Effector memory CD8-positive, alpha-beta T cell (primary cell): ENCODE measurements around the gene HERC3.
A peak's percentile ranks its signal among the peaks of the same experiment; 100 is the strongest.

ENCODE experiments used
- ATAC-seq: fragments of 150-1000 bp; cut with Tn5 transposase; replicated peaks from 2 replicates; pipeline ENCODE4 v1.10.0; 2021; ENCODE audit warnings: mild to moderate bottlenecking, moderate library complexity
- DNase-seq, 3 experiments: peaks; one replicate each; pipeline ENCODE4 v3.0.0; 2021
- H3K27ac Mint-ChIP-seq, 2 donors: one replicate each; pipeline ENCODE4 v1.8.0; 2022; ENCODE audit warnings: mild to moderate bottlenecking in 2 of 2, mixed read lengths in 2 of 2, moderate library complexity in 2 of 2
- H3K27me3 Mint-ChIP-seq, 2 donors: one replicate each; pipeline ENCODE4 v1.8.0; 2022; ENCODE audit warnings: mixed read lengths in 2 of 2
- H3K36me3 Mint-ChIP-seq: one replicate; pipeline ENCODE4 v1.8.0; 2022; ENCODE audit warnings: mild to moderate bottlenecking, moderate library complexity, mixed read lengths; ENCODE audit not compliant: insufficient read depth
- H3K4me1 Mint-ChIP-seq, 2 donors: one replicate each; pipeline ENCODE4 v1.8.0; 2022; ENCODE audit warnings: low read depth in 2 of 2, mixed read lengths in 2 of 2
- H3K4me3 Mint-ChIP-seq, 2 donors: one replicate each; pipeline ENCODE4 v1.8.0; 2022; ENCODE audit warnings: mild to moderate bottlenecking in 2 of 2, mixed read lengths in 2 of 2, moderate library complexity in 2 of 2
- H3K9me3 Mint-ChIP-seq, 2 donors: one replicate each; pipeline ENCODE4 v1.8.0; 2022; ENCODE audit warnings: mixed read lengths in 2 of 2

HERC3 gene

DNA sequence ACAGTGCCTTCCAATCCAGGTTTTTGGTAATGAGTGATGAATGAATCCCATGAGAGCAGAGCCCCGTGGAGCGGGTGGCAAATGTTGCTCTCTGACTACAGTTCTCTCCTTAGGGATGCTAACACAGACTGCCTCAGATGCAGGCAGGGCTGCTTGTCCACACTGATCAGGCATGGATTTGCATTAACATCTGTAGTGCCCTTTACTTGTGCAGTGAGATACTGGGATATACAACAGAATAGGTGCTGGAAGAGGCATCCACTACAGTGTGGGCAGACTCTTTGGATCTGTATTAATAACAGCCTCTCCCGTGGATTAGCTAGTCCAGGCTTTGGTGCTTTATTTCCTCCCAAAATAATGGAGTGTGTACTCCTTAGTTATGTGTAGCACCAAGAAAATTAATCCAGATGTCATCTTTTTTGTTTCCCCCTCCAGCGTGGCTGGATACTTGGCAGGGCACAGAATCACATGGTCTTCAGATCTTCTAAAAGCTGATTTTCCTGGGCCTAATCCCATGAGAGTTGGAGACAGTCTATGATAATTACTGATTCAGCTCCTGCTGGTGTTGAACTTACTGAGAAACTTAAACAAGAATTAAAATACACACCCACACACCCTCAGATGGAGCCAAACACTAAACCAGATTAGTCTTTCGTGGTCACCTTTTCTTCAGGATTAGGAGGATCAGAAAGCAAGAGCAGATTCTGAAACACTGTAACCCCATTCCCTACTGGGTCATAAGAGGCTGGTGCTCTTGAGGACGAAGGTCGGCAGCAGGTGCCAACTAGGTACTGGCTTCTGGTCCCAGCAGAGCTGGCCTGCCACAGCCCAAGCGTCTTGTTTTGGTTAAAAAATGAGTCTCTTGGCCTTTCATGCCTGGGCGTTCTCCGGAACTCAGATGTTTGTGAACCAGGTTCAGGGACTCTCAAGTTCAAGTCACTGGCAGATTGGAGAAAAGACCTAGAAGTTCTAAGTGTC is 128.5 kb downstream of the HERC3 start:
- H3K4me1 Mint-ChIP-seq, result no peaks in the 10 kb centered on the region
- H3K27me3 Mint-ChIP-seq, result no peaks in the 10 kb centered on the region
- peak overlapping the region in 1 of 2 donors; percentile 60 for H3K27ac Mint-ChIP-seq
- no peak overlapping the region for H3K4me3 Mint-ChIP-seq
- no peak for DNase-seq
- ATAC-seq, result no peak
- H3K9me3 Mint-ChIP-seq, result peaks cover 0 to 3% of the 10 kb centered on the region in 2 donors
- H3K36me3 Mint-ChIP-seq, result peaks cover 26% of the 10 kb centered on the region

DNA sequence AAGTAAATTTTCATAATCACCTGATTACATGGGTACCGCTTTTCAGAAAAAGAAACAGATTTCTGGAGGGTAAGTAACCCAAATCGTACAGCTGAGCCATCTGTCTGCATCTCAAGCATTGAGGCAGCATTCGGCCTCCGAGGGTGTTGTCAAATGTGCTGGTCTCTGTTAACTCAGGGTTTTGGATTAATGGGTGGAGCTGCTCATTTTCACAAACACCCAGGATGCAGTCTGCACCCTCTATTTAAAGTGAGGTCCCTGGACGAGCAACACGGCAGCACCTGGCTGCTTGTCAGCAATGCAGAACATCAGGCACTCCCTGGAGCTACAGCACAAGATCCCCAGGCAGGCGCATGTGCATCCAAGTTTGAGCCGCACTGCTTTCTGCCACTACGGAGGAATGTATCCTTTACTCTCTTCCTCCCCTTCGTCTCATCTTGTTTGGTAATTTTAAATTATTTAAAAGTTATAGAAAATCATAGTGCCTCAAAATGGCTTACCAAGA is 130.0 kb downstream of the HERC3 start:
- H3K4me1 Mint-ChIP-seq, result no peaks in the 10 kb centered on the region
- H3K4me3 Mint-ChIP-seq, result no peak overlapping the region
- ATAC-seq, result no peak
- no peak overlapping the region for H3K27ac Mint-ChIP-seq
- H3K36me3 Mint-ChIP-seq, result peaks cover 18% of the 10 kb centered on the region
- H3K9me3 Mint-ChIP-seq, result no peaks in the 10 kb centered on the region
- H3K27me3 Mint-ChIP-seq, result no peaks in the 10 kb centered on the region
- DNase-seq, result no peak

DNA sequence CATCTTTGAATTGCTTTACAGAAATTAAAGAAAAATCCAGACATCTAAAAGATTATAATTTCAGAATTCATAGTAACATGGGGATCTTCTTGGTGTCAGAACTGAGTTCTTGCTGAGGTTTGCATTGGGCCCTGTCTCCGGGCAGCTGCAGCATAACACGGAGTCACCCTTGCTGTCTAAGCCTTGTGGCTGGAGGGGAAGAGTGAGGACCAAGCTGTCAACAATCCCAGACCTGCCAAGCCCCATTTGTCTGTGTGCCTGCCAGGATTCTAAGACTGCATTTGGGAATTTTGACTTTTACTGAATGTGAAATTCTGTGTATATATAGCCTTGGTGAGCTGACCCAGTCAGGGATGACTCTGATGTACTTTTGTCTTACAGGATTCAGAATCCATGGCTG is 130.5 kb downstream of the HERC3 start:
- Mint-ChIP-seq H3K4me3 (no peak overlapping the region), H3K36me3 (peaks cover 19% of the 10 kb centered on the region), H3K4me1 (no peaks in the 10 kb centered on the region)

DNA sequence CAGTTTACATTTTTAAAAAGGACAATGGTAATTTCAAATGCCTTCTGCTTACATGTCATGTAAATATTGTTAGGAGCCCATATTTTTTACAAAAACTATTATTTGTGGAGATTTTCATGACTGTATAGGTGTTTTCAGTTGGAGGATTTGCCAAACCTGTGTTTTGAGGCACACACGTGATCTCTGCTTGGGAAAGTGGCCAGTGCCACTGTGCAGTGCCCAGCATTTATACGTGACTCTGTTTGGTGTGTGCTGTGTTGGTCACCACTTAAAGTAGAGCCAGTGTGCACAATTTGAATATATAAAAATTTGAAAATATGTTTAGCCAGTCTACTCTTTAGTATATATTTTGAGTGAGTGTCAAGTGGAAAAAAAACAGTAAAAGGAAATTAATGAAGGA is 132.1 kb downstream of the HERC3 start:
- DNase-seq (no peak), ATAC-seq (no peak)
- Mint-ChIP-seq H3K36me3 (peaks cover 17% of the 10 kb centered on the region), H3K4me3 (no peak overlapping the region), H3K27ac (no peak overlapping the region), H3K4me1 (no peaks in the 10 kb centered on the region), H3K27me3 (no peaks in the 10 kb centered on the region), H3K9me3 (no peaks in the 10 kb centered on the region)

More for the DNA sequence above, 130.5 kb downstream of the HERC3 start:
- Mint-ChIP-seq H3K9me3 (no peaks in the 10 kb centered on the region), H3K27ac (no peak overlapping the region), H3K27me3 (no peaks in the 10 kb centered on the region)
- ATAC-seq (no peak), DNase-seq (no peak)

DNA sequence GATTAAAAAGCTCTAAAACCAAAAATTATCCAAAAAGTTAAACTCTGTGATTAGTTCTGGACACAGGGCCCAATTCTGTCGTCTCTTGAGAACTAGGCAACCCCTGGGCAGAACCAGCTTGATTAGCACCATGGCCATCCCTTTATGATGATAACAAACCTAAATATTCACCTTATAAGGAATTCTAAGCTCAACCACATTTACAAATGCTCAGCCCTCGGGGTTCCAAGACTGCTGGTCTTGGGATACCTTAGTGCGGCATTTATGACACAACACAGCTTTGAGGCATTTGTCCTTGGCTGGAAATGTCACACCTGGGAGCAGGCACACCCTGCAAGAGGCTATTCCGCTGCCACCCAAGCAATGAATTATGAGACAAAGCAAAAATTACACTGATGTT is 132.9 kb downstream of the HERC3 start:
- DNase-seq (no peak), ATAC-seq (no peak)
- H3K27ac Mint-ChIP-seq, result no peak overlapping the region
- peaks cover 22% of the 10 kb centered on the region for H3K36me3 Mint-ChIP-seq
- H3K9me3 Mint-ChIP-seq, result no peaks in the 10 kb centered on the region
- no peaks in the 10 kb centered on the region for H3K4me1 Mint-ChIP-seq
- no peaks in the 10 kb centered on the region for H3K27me3 Mint-ChIP-seq
- H3K4me3 Mint-ChIP-seq, result no peak overlapping the region

DNA sequence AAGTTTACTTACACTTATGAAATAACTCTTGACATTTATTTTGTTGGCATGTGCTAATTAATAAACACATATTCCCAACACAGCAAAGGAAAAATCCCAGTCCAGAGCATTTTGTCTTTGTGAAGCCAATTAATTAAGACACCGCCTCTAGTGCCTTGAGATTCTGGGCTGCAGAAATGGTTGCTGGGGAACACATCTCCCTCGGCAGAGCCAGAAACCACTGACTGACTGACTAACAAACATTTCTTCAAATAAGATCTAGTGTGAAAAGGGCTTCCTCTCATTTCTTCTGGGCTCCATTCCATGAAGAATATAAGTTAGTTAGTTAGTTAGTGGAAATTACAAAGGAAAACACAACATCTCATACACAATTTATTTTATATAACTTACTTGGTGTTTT is 133.7 kb downstream of the HERC3 start:
- DNase-seq (no peak), ATAC-seq (no peak)
- Mint-ChIP-seq H3K4me3 (no peak overlapping the region), H3K4me1 (no peaks in the 10 kb centered on the region), H3K27ac (no peak overlapping the region), H3K36me3 (peaks cover 25% of the 10 kb centered on the region), H3K27me3 (no peaks in the 10 kb centered on the region), H3K9me3 (no peaks in the 10 kb centered on the region)

- Mint-ChIP-seq H3K27ac (no peak overlapping the region), H3K9me3 (no peaks in the 10 kb centered on the region), H3K27me3 (no peaks in the 10 kb centered on the region), H3K4me3 (no peak overlapping the region), H3K4me1 (no peaks in the 10 kb centered on the region), H3K36me3 (peaks cover 19% of the 10 kb centered on the region)
- ATAC-seq (no peak), DNase-seq (no peak)
Measured at GRCh38 chr4:88728146-88728545, 135.9 kb downstream of the HERC3 start.

DNA sequence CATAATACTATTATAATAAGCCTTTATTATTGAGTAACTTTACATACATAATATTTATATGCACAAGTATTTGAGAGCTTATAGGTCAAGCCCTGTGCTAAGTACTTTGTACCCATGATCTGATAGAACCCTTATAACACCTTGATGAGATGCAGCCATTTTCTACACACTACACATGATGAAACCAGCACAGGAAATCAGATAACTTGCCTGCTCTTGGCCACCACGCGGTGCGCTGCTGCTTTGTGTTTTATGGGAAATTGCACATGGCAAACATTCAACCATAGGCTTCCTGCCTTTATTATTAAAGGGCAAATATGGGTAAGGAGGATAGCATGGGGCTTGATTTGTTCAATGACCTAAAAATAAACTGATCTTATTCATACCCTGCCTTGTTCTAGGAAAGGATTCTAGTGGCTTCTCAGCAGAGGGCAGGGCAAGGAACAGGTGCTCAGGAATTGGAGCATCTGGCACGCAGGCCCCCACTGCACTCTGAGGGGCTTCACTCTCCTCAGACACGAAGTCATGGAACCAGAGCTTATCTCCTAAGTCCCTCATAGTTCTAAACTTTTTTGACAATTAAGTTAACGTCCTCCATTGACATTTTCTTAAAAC is 137.0 kb downstream of the HERC3 start:
- no peak overlapping the region for H3K27ac Mint-ChIP-seq
- no peak for DNase-seq
- no peaks in the 10 kb centered on the region for H3K9me3 Mint-ChIP-seq

DNA sequence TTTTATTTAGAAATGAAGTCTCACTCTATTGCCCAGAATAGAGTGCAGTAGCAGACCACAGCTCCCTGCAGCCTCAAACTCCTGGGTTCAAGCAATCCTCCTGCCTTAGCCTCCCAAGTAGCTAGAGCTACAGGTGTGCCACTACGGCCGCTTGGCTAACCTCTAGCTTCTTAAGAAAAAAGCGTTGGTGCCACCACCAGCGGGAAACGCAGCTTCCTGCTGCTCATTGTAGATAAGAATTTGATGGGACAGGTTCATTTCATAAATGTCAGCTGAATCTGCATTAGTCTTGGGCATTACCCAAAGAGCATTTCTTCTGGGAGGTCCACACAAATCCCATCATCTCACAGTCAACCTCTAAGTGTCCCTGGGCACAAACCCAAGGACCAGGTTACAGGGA is 138.5 kb downstream of the HERC3 start:
- ATAC-seq (no peak), DNase-seq (no peak)
- Mint-ChIP-seq H3K27me3 (no peaks in the 10 kb centered on the region), H3K9me3 (no peaks in the 10 kb centered on the region), H3K4me1 (no peaks in the 10 kb centered on the region), H3K36me3 (peaks cover 16% of the 10 kb centered on the region), H3K27ac (peak overlapping the region; percentile 3 to 81), H3K4me3 (no peak overlapping the region)

More for the DNA sequence above, 137.0 kb downstream of the HERC3 start:
- peaks cover 16% of the 10 kb centered on the region for H3K36me3 Mint-ChIP-seq
- H3K4me3 Mint-ChIP-seq, result no peak overlapping the region
- no peak for ATAC-seq
- no peaks in the 10 kb centered on the region for H3K27me3 Mint-ChIP-seq
- no peaks in the 10 kb centered on the region for H3K4me1 Mint-ChIP-seq

DNA sequence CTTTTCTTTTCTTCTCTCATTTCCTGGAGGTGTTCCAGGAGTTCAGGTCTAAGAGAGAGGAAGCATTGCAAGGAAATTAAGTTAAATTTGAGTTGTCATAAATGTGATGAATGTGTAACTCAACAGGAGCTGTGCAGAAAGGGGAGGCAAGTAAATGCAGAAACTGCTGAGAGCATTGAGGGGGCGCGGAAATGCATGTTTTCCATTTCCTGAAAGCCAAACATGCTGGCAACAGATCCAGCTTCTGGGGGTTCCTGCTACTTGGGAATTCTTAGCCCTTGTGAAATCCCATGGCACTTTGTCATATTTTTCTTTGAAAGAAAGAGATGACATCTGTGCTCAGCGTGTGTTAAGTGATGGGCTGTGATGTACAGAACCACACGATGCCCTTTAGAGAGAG is 139.1 kb downstream of the HERC3 start:
- no peak for ATAC-seq
- H3K27ac Mint-ChIP-seq, result peak overlapping the region; percentile 3 to 81
- H3K4me3 Mint-ChIP-seq, result no peak overlapping the region
- H3K27me3 Mint-ChIP-seq, result no peaks in the 10 kb centered on the region
- no peaks in the 10 kb centered on the region for H3K4me1 Mint-ChIP-seq
- peaks cover 16% of the 10 kb centered on the region for H3K36me3 Mint-ChIP-seq
- no peaks in the 10 kb centered on the region for H3K9me3 Mint-ChIP-seq
- DNase-seq, result no peak

DNA sequence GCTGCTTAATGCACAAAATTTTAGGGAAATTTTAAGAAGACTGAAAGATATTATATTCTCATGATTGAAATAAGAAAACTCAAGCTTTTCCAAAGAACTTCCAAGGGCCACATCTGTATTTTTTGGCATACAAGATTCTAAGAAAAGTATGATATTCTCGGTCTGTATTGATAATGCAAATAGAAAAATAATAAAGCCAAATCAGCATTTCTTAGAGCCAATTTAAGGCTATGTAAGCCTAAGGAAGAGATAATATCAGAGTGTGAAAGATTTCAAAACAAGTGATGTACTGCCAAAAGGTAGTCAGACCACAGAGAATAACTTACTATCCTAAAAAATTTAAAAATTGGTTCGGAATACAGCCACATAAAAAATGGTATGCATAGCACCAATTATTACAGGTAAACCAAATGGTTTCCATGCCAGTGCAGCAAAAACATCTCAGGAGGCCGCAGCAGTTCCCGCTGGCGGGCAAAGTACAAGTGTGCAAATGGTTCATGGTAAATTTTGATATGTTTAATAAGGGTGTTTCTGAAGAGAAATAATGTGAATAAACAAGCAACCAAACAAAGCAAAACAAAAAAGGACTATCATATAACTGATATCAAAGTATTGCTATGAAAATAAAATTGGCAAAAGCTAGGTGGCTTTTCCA is 140.6 kb downstream of the HERC3 start:
- Mint-ChIP-seq H3K9me3 (no peaks in the 10 kb centered on the region), H3K27ac (no peak overlapping the region), H3K4me1 (peaks cover 2 to 7% of the 10 kb centered on the region in 2 donors), H3K4me3 (no peak overlapping the region), H3K36me3 (peaks cover 12% of the 10 kb centered on the region), H3K27me3 (no peaks in the 10 kb centered on the region)
- no peak for ATAC-seq
- DNase-seq, result no peak

DNA sequence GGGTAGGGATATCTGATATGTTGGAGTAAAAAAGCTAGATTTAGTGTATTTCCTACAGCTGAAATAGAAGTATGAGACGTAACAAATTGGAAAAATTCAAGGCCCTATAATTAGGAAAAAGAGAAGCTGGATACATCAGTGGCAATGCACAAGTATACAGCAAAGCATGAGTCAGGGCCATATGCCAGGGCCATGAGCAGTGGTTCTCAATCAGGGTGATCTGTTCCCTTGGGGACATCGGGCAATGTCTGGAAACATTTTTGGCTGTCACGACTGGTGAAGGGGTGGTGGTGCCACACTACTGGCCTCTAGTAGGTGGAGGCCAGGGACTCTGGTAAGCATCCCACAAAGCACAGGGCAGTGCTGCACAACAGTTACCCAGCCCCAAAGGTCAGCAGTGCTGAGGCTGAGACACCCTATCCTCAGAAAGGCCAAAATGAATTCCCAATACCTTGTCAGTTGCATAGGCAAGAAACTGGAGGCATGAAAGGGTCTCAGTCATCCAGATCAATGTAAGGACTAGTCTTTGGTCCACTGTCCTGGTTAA is 142.2 kb downstream of the HERC3 start:
- DNase-seq (no peak), ATAC-seq (no peak)
- H3K36me3 Mint-ChIP-seq, result peaks cover 16% of the 10 kb centered on the region
- no peaks in the 10 kb centered on the region for H3K27me3 Mint-ChIP-seq
- no peak overlapping the region for H3K4me3 Mint-ChIP-seq
- no peaks in the 10 kb centered on the region for H3K9me3 Mint-ChIP-seq
- peaks cover 6 to 11% of the 10 kb centered on the region in 2 donors for H3K4me1 Mint-ChIP-seq
- H3K27ac Mint-ChIP-seq, result no peak overlapping the region

GRCh38 chr4:88735564-88735963 is 143.3 kb downstream of the HERC3 start:
- Mint-ChIP-seq H3K27ac (no peak overlapping the region), H3K4me3 (no peak overlapping the region), H3K4me1 (peaks cover 6 to 11% of the 10 kb centered on the region in 2 donors), H3K9me3 (no peaks in the 10 kb centered on the region), H3K27me3 (no peaks in the 10 kb centered on the region), H3K36me3 (peaks cover 9% of the 10 kb centered on the region)
- no peak for DNase-seq
- ATAC-seq, result no peak
